Heart right ventricle (tissue), 16 donors: ENCODE data around the gene LMAN1L. TPM values are rescaled to one million over a fixed set of nuclear protein-coding genes. Genes with fewer than 3 reads are reported as not detected.
A peak's percentile ranks its signal among the peaks of the same experiment; 100 is the strongest.

Experiments
- ATAC-seq, 8 donors: fragments of 200-7000 bp; cut with Tn5 transposase; one replicate each; pipeline ENCODE4 v1.9.1; 2020; ENCODE audit warnings: mild to moderate bottlenecking in 8 of 8, moderate library complexity in 8 of 8, moderate number of reproducible peaks in 1 of 8
- DNase-seq, 2 donors: peaks; one replicate each; pipeline ENCODE4 v3.0.0-alpha.2; 2020
- H3K27ac ChIP-seq, 10 donors: fragments of 200-600 bp; sonication (generic) in 2 of 10; one replicate each; pipeline versions ENCODE4 v1.5.0 to v1.8.0; 2020 to 2022; ENCODE audit warnings: mild to moderate bottlenecking in 3 of 10
- H3K27me3 ChIP-seq, 7 donors: fragments of 200-600 bp; one replicate each; pipeline ENCODE4 v1.8.0; 2021 to 2022; ENCODE audit warnings: mild to moderate bottlenecking in 2 of 7
- H3K36me3 ChIP-seq, 9 donors: fragments of 200-600 bp; sonication (generic) in 1 of 9; one replicate each; pipeline versions ENCODE4 v1.5.0 to v1.8.0; 2020 to 2022; ENCODE audit warnings: mild to moderate bottlenecking in 2 of 9
- H3K4me1 ChIP-seq, 9 donors: fragments of 200-600 bp; sonication (generic) in 1 of 9; one replicate each; pipeline versions ENCODE4 v1.5.0 to v1.8.0; 2020 to 2022; ENCODE audit warnings: mild to moderate bottlenecking in 4 of 9
- H3K4me3 ChIP-seq, 10 donors: fragments of 200-600 bp; sonication (generic) in 2 of 10; one replicate each; pipeline versions ENCODE4 v1.5.0 to v1.8.0; 2020 to 2022; ENCODE audit warnings: mild to moderate bottlenecking in 7 of 10, moderate library complexity in 2 of 10
- H3K9me3 ChIP-seq, 11 donors: fragments of 200-600 bp in 10 of 11; sonication (generic) in 2 of 11; one replicate each; pipeline versions ENCODE4 v1.5.0 to v1.8.0; 2013 to 2022; ENCODE audit warnings: mild to moderate bottlenecking in 2 of 11, control low read depth in 1 of 11, moderate library complexity in 1 of 11
- WGBS, 2 donors: extraction: QIAGEN DNeasy Blood & Tissue Kit; methylation state at CpG; one replicate each; pipeline ENCODE4 v1.1.7; 2013; ENCODE audit warnings: inconsistent platforms in 1 of 2; 5-methylcytosine and 5-hydroxymethylcytosine counted together
- intact Hi-C, 10 donors: fragments of 100-400 bp; cut with DNase I; formaldehyde crosslinking; loops; one replicate each; pipeline versions ENCODE4 v1.11.1 to v1.14.2; 2022
- polyA plus RNA-seq, 2 donors: library from polyadenylated mRNA; stranded (reverse); fragments of 200-250 nt; gene quantifications; one replicate each; pipeline ENCODE4 v1.2.3, GENCODE V29; 2013
- total RNA-seq, 10 donors: library from RNA; stranded (reverse); fragmentation: NEBNext Ultra II Directional in 3 of 10; extraction: Animal tissue kit (Norgen Biotek cat#: 25700) in 3 of 10; gene quantifications; one replicate each; pipeline versions ENCODE4 v1.2.1 to v1.2.4, GENCODE V29; 2021 to 2023
- TF ChIP-seq, protein P1 (sequence below), 9 donors: fragments of 200-600 bp; sonication (generic) in 2 of 9; IDR thresholded peaks; one replicate each; pipeline versions ENCODE4 v1.5.0 to v1.8.0; 2021 to 2022; ENCODE audit warnings: antibody characterized with exemption in 9 of 9, mild to moderate bottlenecking in 5 of 9, moderate library complexity in 1 of 9
- donor health status: Arrhythmogenic right ventricular cardiomyopathy.
- donor health status: ischemic (EF 13 %, LVEDD 7.1; RV severe dilation, severe dysfunction).
- donor health status: healthy with polysubstance abuse.
- donor health status: DM: no; HTN: yes; CAD: no.
- donor health status: DM: no; HTN: no; CAD: no.
- donor health status: ischemic (EF 25% LVEDD 6.9; RV normal size, moderate dysfunction).
- donor health status: ischemic (EF 25% LVEDD 5.7; RV mildly dilated, moderate dysfunction).
- donor health status: healthy.
- donor health status: DM: yes; HTN: yes; CAD: no.
- donor health status: Ischemic cardiomyopathy.
- donor health status: ischemic (EF 35%, LVEDD 5.7; RV mildly dilated, moderate dysfunction).
- donor health status: nonischemic (EF 11% LVEDD 7.7; RV severe dilation, severe dysfunction).
- donor health status: DM: yes; HTN: yes; CAD: no.
- donor health status: PGD.
- donor health status: ischemic (EF 29% LVEDD 5.4; RV normal size, mild dysfunction).
- donor health status: nonischemic (EF 23%, LVEDD 6.1; RV moderate dilation, normal function).

Gene LMAN1L
- total and polyA plus RNA-seq, 12 donors, result 0.03 to 47.4 (median 9.0) TPM

DNA sequence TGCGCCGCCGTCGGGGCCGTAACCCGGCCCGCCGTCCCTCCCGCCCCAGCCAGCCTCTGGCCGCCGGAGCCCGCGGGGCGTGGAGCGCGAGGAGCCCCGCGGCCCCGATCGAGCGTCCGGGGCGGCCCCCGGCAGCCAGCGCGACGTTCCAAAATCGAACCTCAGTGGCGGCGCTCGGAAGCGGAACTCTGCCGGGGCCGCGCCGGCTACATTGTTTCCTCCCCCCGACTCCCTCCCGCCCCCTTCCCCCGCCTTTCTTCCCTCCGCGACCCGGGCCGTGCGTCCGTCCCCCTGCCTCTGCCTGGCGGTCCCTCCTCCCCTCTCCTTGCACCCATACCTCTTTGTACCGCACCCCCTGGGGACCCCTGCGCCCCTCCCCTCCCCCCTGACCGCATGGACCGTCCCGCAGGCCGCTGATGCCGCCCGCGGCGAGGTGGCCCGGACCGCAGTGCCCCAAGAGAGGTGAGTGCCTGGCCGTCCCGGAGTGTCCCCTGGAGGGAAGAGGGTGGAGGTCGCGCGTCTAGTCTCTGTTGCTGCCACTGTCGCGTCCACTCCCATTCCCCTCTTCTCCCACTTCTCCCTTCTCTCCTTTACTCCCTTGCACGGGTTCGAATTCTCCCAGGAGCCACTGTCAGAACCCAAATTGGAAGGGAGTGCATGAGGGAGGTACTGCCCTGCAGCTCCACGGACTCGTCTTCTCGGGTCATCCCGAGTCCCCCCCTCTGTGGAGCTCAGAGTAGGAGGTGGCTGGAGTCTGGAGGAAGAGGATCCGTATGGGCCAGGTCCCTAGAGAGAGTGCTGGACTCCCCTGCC is 30.2 kb upstream of the LMAN1L start:
- Histone ChIP-seq H3K27me3 (no peaks in the 10 kb centered on the region), H3K9me3 (no peaks in the 10 kb centered on the region), H3K4me1 (peaks cover 46 to 90% (median 70%) of the 10 kb centered on the region in 9 donors), H3K27ac (peak overlapping the region; percentile 87 to 98 (median 93)), H3K36me3 (peaks cover 0 to 5% (median 0%) of the 10 kb centered on the region in 9 donors), H3K4me3 (peak overlapping the region; percentile 19 to 94 (median 78))
- 0 to 2% methylated on average over 55 to 71 of the region's 72 CpGs for WGBS, 2 donors
- TF ChIP-seq, protein P1, sequence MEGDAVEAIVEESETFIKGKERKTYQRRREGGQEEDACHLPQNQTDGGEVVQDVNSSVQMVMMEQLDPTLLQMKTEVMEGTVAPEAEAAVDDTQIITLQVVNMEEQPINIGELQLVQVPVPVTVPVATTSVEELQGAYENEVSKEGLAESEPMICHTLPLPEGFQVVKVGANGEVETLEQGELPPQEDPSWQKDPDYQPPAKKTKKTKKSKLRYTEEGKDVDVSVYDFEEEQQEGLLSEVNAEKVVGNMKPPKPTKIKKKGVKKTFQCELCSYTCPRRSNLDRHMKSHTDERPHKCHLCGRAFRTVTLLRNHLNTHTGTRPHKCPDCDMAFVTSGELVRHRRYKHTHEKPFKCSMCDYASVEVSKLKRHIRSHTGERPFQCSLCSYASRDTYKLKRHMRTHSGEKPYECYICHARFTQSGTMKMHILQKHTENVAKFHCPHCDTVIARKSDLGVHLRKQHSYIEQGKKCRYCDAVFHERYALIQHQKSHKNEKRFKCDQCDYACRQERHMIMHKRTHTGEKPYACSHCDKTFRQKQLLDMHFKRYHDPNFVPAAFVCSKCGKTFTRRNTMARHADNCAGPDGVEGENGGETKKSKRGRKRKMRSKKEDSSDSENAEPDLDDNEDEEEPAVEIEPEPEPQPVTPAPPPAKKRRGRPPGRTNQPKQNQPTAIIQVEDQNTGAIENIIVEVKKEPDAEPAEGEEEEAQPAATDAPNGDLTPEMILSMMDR (IDR thresholded peaks at IDR 0.05), result no peak
- intact Hi-C loops, result loop anchor here in 5 of 10 donors (5.0 to 10.0 kb wide), 4 partner anchors 60 to 422 kb away; partner anchors contain the start of genes ULK3 (in 4 of the 5), C15orf39 (in 1 of the 5) and COX5A (in 1 of the 5)
- ATAC-seq, result peak; percentile 1 to 39 (median 12)
- DNase-seq, result peak in 1 of 2 donors; percentile 61

DNA sequence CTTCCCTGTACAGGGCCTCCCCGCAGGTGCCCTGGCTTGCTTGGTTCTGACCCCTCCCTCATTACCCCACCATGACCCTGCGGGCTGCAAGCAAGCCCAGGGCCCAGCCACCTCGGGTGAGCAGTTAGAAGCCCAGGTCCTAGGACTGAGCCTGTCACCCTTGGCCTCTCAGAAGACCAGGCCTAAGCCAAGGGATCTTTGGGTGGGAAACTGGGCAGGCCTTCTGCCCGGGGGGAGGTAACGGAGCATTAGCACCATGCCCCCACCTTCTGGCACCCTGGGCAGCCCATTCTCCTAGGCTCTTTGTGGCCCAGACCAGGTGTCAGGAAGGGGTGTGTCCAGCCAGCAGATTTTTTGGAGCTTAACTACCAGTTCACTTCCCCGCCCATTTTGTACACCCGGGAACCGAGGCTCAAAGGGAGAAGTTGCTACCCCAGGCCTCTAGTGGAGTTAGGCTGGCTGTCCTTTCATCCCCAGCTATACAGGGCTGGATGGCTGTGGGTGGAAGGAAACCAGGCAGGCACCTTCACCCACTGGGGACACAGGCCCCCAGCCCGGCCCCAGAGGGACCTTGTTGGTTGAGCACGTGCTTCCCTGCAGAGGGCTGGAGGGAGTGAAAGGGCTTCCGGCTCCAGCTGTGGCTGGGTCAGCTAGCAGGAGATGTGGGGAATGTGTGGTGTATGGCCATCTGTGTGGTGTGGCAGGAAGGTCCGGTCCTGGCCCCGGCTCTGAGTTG is 29.4 kb upstream of the LMAN1L start:
- TF ChIP-seq, protein P1 (IDR thresholded peaks at IDR 0.05), result no peak
- Histone ChIP-seq H3K36me3 (peaks cover 0 to 5% (median 0%) of the 10 kb centered on the region in 9 donors), H3K4me3 (peak overlapping the region; percentile 19 to 94 (median 78)), H3K4me1 (peaks cover 52 to 90% (median 71%) of the 10 kb centered on the region in 9 donors), H3K9me3 (no peaks in the 10 kb centered on the region), H3K27me3 (no peaks in the 10 kb centered on the region), H3K27ac (peak overlapping the region; percentile 87 to 98 (median 93))
- intact Hi-C loops, result loop anchor here in 5 of 10 donors (5.0 to 10.0 kb wide), 4 partner anchors 59 to 422 kb away; partner anchors contain the start of genes ULK3 (in 4 of the 5), C15orf39 (in 1 of the 5) and COX5A (in 1 of the 5)
- ATAC-seq (peak in 6 of 8 donors; percentile 1 to 16 (median 4)), DNase-seq (no peak)
- 6 to 15% methylated on average over 13 of the region's 13 CpGs for WGBS, 2 donors

DNA sequence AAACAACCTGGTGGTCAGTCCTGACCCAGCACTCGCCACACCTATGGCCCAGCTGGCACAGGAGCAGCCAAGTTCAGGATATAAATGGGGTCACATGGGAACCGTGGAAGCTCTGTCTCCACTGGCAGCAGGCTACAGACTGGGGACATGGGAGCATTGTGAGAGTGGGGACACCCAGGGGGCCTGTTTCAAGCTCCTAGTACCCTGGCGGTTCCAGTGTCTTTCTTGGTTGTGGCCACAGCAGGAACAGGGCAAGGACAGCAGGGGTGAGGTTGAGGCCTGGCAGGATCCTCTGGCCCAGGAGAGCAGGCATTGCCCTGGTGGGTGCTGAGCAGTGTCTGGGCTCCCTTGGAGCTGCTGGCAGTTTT is 28.8 kb upstream of the LMAN1L start:
- TF ChIP-seq, protein P1 (IDR thresholded peaks at IDR 0.05), result no peak
- 15 to 34% methylated on average over 3 of the region's 3 CpGs for WGBS, 2 donors
- peaks cover 0 to 5% (median 0%) of the 10 kb centered on the region in 9 donors for H3K36me3 ChIP-seq
- peak overlapping the region in 9 of 10 donors; percentile 87 to 98 (median 93) for H3K27ac ChIP-seq
- peak overlapping the region in 9 of 10 donors; percentile 46 to 94 (median 80) for H3K4me3 ChIP-seq
- intact Hi-C loops, result loop anchor here in 5 of 10 donors (5.0 to 10.0 kb wide), 4 partner anchors 59 to 421 kb away; partner anchors contain the start of genes ULK3 (in 4 of the 5), C15orf39 (in 1 of the 5) and COX5A (in 1 of the 5)
- DNase-seq, result no peak
- peaks cover 53 to 90% (median 77%) of the 10 kb centered on the region in 9 donors for H3K4me1 ChIP-seq
- no peaks in the 10 kb centered on the region for H3K9me3 ChIP-seq
- no peaks in the 10 kb centered on the region for H3K27me3 ChIP-seq
- peak in 1 of 8 donors; percentile 0 for ATAC-seq
